Stomach (tissue), 4 donors: ENCODE measurements around the gene IP6K1.

Experiments used
- EP300 ChIP-seq: sonication (generic); formaldehyde crosslinking; IDR thresholded peaks from one replicate; pipeline ENCODE4 v1.6.1; 2017; ENCODE audit warnings: antibody characterized with exemption
- POLR2A ChIP-seq, 4 donors: fragments of 450-650 bp; IDR thresholded peaks; one replicate each; pipeline ENCODE4 v1.6.1; 2016; ENCODE audit warnings: antibody characterized with exemption in 4 of 4, control low read depth in 2 of 4, mild to moderate bottlenecking in 1 of 4, moderate library complexity in 1 of 4
- POLR2AphosphoS5 ChIP-seq, 3 donors: sonication (generic); formaldehyde crosslinking; IDR thresholded peaks; one replicate each; pipeline ENCODE4 v1.6.1; 2016; ENCODE audit warnings: antibody characterized with exemption in 3 of 3
- TF ChIP-seq, protein P1 (sequence below), 7 experiments: fragments of 450-650 bp in 4 of 7; fragments of 200-600 bp in 3 of 7; sonication (generic) in 3 of 7; IDR thresholded peaks; one replicate each; pipeline ENCODE4 v1.5.1; 2016 to 2019; ENCODE audit warnings: antibody characterized with exemption in 7 of 7, control low read depth in 2 of 7, mild to moderate bottlenecking in 1 of 7

DNA sequence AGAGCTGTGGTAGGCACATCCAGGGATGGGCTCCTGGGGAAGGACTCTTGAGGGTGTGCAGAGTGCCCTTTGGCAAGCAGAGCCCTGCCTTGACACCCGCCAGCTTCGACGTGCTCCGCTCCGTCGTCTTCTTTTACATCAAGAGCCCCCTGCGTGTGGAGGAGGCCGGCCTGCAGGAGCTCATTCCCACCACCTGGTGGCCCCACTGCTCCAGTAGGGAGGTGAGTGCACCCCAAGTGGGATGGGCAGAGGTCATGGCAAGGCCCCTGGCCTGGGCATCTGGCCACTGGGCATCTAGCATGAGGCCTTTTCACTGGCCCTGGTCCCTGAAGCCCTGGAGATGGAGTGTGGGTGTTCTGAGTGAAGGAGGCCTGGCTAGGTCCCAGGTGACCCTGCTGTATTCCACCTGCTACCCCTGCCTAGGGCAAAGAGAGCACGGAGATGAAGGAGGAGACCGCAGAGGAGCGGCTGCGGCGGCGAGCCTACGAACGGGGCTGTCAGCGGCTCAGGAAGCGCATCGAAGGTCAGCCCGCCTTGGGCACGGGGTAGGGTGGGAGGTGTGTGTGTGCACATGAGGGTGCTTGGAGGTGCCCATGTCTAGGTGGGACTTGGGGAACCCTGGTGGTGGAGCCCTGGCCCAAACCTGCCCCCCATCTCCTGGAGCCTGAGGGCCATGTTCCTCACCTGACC, 84.8 kb downstream of the IP6K1 start:
- TF ChIP-seq, protein P1, sequence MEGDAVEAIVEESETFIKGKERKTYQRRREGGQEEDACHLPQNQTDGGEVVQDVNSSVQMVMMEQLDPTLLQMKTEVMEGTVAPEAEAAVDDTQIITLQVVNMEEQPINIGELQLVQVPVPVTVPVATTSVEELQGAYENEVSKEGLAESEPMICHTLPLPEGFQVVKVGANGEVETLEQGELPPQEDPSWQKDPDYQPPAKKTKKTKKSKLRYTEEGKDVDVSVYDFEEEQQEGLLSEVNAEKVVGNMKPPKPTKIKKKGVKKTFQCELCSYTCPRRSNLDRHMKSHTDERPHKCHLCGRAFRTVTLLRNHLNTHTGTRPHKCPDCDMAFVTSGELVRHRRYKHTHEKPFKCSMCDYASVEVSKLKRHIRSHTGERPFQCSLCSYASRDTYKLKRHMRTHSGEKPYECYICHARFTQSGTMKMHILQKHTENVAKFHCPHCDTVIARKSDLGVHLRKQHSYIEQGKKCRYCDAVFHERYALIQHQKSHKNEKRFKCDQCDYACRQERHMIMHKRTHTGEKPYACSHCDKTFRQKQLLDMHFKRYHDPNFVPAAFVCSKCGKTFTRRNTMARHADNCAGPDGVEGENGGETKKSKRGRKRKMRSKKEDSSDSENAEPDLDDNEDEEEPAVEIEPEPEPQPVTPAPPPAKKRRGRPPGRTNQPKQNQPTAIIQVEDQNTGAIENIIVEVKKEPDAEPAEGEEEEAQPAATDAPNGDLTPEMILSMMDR (IDR thresholded peaks at IDR 0.05), result peak in 1 of 7 experiments; percentile 19
- TF ChIP-seq POLR2AphosphoS5 (IDR thresholded peaks at IDR 0.05), result no peak
- no peak for TF ChIP-seq POLR2A (IDR thresholded peaks at IDR 0.05)
- TF ChIP-seq EP300, result no peak
